IPS DF 19.7 (cell line): ENCODE measurements around the gene CALN1.

Source experiments
- DNase-seq: peaks from one replicate; pipeline ENCODE4 v3.0.0-alpha.2; 2013; ENCODE audit warnings: low read depth, low spot score

Gene CALN1

DNA sequence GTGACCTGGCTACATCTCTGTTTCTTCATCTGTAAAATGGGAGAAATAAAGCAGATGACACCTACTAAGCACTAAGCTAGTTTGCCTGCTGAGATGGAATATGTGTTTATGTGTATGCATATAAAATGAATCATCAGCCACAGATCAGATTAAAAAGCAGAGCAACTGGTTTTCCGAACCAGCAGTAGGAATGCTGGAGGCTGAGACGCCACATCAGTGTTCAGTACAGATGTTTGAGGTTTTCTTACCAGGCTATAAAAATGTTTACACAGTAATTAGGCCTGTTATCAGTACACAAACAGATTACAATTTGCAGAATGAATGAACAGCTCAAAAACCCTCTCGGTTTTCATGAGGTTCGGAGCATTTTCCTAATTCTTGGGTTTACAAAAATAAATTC, 85.8 kb downstream of the CALN1 start:
- no peak for DNase-seq

DNA sequence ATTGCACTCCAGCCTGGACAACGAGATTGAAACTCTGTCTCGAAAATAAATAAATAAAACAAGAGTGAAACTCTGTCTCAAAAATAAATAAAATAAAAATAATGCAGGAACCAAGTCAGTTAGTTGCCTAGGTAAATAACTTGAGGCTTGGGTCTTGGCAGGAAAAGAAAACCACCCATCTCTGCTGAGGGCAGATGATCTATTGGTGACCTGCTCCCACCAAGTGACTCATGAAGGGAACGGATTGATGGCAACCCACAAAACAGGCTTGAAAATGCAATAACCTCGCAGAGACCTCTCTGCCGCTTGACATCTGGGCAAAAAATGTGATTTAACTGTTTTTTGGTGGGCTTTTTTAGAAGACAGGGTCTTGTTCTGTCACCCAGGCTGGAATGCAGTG, 86.6 kb downstream of the CALN1 start:
- DNase-seq, result no peak

GRCh38 chr7:72321637-72322036, 90.5 kb downstream of the CALN1 start:
- no peak for DNase-seq

DNA sequence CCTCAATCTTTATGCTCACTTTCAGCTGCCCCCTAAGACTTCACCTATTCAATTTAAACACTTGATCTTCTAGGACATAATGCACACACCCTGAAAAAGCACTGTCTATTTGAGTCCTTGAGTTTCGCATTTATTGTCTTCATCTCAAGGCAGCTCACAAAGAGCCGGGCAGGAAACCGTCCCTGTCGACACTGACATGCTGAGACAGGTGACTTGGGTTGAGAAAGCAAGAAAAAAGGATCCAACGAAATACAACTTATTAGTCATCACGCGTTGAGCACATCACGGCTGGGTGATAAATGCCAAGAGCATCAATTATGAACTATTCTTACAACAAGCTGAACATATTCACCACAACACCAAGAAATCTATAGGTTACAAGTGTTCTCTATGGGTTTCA, 91.1 kb downstream of the CALN1 start:
- no peak for DNase-seq

- no peak for DNase-seq
These were observed 94.8 kb downstream of the CALN1 start for GRCh38 chr7:72317341-72317740.

DNA sequence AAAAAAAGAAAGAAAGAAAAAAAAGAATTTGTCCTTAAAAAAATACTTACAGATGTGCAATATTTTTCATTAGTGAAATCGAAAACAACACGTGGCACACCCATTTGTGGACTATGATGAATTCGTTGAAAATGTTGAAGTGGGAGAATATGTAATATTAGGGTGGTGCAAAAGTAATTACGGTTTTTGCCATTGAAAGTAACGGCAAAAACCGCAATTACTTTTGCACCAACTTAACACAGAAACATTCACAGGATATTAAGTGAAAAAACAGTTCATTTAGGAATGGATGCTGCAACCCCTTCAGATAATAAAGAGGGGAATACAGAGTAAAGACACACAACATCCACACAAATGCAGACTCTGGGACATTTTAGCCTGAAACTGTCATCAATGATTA, 96.0 kb downstream of the CALN1 start:
- no peak for DNase-seq

DNA sequence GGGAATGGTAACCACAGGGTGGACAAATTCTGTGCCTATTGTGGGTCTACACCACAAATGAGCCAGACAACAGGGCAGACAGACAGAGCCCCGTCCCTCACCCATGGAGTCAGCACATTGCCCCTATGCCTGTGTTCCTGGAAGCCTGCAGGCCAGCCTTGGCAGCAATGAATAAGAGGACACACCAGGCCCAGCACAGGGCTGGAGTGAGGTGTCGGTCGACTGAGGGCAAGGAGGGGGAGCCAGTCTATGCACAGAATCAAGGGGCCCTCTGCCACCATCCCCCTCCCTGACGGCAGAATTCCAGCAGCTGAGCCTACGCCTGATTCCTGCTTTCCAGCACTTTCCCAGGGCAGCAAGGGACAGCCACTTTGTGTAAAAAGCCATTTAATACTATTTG, 98.2 kb downstream of the CALN1 start:
- no peak for DNase-seq

GRCh38 chr7:72310301-72310700, 101.8 kb downstream of the CALN1 start:
- DNase-seq, result no peak

- DNase-seq, result no peak
These were observed 102.7 kb downstream of the CALN1 start for GRCh38 chr7:72309476-72309875.

GRCh38 chr7:72308986-72309385, 103.2 kb downstream of the CALN1 start:
- no peak for DNase-seq

GRCh38 chr7:72307566-72307965, 104.6 kb downstream of the CALN1 start:
- no peak for DNase-seq

DNA sequence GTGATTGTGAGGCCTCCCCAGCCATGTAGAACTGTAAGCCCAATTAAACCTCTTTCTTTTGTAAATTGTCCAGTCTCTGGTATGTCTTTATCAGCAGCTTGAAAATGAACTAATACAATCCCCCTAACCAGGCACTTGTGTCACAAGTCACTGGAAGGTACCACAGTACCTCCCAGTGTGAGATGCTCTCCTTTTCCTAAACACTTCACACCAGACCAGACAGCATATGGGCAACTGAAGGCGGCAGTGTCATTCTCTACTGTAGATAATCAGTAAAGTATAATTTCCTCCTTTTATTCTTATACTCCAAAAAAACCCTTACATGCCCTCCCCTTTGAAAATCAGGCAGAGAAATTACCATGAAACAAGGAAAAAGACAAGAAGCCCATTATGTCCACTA, 113.2 kb downstream of the CALN1 start:
- no peak for DNase-seq

- no peak for DNase-seq
These were observed 114.0 kb downstream of the CALN1 start for GRCh38 chr7:72298091-72298490.

- DNase-seq, result no peak
These were observed 114.5 kb downstream of the CALN1 start for GRCh38 chr7:72297636-72298035.

DNA sequence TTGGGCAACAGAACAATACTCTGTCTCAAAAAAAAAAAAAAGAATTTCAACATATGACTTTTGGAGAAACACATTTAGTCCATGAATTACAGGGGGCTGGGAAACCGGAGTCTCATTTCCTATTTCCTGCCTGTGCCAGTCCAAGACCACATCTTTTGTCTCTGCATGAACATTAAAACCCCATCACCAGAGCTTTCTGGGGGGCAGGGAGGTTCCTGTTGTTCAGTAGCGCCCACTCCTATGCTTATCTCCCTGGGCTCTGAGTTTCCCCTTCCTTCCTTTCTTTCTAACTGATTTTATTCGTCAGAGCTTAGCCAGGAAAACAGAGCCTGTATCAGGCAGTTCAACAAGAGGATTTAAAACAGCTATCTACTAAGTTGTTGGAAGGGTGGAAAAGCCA, 119.3 kb downstream of the CALN1 start:
- no peak for DNase-seq

- DNase-seq, result no peak
These were observed 120.0 kb downstream of the CALN1 start for GRCh38 chr7:72292118-72292517.

- no peak for DNase-seq
These were observed 125.6 kb downstream of the CALN1 start for GRCh38 chr7:72286519-72286918.

DNA sequence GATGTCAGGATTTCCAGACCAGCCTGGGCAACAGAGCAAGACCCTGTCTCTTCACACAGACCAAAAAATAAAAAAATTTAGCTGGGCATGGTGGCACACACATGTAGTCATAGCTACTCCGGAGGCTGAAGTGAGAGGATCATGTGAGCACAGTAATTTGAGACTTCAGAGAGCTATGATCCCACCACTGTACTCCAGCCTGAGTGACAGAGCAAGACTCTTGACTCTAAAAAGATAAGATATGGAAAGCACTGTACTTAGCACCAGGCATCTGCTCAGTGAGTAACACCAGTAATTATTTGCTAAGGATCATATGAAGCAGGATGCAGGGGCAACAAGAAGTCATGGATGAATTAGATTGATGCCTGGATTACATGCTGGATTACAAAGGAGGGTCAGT, 128.8 kb downstream of the CALN1 start:
- no peak for DNase-seq

DNA sequence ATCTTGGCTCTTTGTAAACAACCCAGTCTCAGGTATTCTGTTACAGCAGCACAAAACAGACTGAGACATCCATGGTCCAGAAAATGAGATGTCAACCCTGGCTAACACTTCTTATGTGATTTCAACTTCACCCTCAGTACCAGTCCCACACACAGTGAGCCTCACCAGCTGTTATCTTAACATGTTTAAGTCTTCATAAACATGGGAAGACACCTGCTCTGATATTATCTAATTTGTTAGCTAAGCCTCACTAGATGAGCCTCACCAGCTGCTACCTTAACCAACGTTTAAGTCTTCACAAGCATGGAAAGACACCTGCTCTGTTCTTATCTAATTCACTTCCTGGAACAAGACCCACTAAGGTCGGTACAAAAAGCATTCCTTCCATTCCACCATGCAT, 130.8 kb downstream of the CALN1 start:
- no peak for DNase-seq

DNA sequence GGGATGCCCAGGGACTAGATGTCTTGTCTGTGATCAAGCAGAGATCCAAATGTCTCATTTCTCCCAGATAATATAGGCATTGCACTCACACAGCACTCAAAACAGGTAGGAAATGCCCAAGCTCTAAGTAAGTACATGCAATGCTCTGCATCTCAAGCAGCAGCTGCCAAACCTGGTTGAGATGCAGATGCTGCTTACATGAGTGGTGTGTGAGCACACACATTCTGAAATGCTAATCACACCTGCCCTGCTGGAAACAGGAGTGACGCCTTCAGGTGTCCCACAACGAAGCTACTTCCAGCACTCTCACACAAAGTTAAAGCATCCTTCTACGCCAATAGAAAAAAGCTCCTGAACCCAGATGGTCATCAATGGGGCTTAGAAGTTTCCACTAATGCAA, 132.9 kb downstream of the CALN1 start:
- no peak for DNase-seq

DNA sequence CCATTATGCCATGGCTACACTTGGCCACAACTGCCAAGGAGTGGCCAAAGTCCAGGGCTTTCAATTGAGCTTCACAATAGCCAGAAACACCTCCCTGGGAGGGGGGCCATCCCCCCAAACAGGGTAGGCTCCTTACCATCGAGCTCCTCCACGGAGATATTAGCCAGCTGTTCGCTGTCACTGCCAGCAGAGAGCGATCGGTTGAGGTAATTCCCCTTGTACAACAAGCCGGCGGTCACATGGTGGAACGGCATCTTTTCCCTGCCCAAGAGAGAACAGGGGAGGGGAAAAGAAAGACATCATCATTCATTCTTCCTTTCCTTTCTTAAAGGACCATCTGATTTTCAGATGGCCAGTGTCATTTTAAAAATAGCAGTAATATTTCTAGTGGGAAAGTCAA, 133.6 kb downstream of the CALN1 start:
- no peak for DNase-seq

DNA sequence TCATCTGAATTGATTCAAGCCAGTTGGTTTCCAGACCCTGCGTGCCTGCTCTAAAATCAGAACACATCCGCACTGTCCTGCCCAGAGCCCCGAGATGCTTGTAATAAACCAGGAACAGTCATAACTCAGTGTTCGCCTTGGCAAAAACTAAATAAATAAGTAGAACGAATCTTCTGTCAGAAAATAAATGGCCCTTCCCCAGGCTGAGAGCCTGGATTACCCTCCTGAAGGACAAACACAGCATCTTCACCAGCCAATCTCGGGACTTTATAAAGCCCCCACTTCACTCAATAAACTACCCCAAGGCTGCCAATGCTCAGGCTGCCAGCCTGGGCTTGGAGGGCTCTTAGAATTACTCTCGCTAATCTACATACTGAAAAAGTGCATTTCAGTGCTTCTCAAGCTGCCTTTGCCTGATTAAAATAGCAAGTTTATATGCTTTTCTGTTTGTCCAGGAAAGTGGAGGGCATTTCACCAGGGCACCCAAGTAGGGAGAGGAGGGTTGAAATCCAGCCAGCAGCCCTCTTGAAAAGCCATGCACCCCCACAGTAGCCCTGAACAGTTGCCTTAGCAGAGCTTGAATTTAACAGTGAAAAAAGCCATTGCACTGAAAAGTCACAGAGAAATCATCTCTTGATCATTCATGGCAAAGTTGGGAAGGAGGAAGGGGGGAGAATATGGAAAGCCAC, 136.6 kb downstream of the CALN1 start:
- DNase-seq, result no peak

DNA sequence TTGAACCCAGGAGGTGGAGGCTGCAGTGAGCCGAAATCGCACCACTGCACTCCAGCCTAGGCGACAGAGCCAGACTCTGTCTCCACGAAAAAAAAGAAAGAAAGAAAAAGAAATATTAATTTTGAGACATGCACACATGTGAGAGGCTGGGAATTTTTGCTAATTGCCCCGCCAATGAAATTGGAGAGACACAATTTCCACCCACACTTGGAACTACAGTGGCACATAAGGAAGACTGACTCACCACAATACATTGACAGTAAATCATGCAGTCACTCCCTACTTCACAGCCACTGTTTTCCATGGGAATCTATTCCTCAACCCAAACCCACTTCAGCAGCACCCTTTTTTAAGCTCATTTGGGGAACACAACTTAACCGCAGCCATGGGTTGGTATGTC, 139.7 kb downstream of the CALN1 start:
- no peak for DNase-seq

DNA sequence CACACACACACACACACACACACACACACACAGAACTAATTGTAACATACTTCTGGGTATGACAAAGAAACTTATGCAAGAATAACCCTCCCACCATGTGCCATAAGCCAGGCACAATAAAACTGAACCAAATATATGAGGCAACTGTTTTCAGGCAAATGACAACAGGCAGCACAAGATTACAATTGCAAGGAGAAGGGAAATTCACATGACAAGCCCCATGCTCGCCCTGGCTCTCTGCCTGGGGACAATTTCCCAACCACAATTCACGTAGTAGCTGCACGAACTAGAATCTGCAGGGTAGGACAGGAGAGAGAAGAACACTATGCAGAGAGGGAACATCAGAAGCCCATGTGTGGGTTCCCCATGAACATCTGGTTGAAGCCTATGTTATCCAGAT, 143.3 kb downstream of the CALN1 start:
- no peak for DNase-seq
